Measurements from ENCODE around the gene LRFN4.

LRFN4 gene

GRCh38 chr11:66906061-66906733 lies 49.3 kb downstream of the LRFN4 start:
- Histone ChIP-seq H3K9ac (no peak overlapping the region), H3K9me3 (ENCODE audit: control insufficient read depth, low read length) (no peaks in the 10 kb centered on the region), H3K79me2 (peaks cover 15% of the 10 kb centered on the region), H3K36me3 (ENCODE audit: control insufficient read depth, insufficient read depth, low read length) (no peaks in the 10 kb centered on the region), H2AFZ (no peak overlapping the region), H3K4me1 (peaks cover 8% of the 10 kb centered on the region), H3K4me3 (ENCODE audit: low read depth, low read length) (no peak overlapping the region), H3K4me2 (ENCODE audit: low read length) (no peak overlapping the region), H3K27ac (no peak overlapping the region), H3K27me3 (ENCODE audit: control insufficient read depth, insufficient read depth, low read length) (no peaks in the 10 kb centered on the region)
- no peak for TF ChIP-seq CTCF (IDR thresholded peaks at IDR 0.05)

- peaks cover 8% of the 10 kb centered on the region for H3K4me1 ChIP-seq
- H3K9me3 ChIP-seq (ENCODE audit: control insufficient read depth, low read length) = no peaks in the 10 kb centered on the region
- no peaks in the 10 kb centered on the region for H3K27me3 ChIP-seq (ENCODE audit: control insufficient read depth, insufficient read depth, low read length)
- no peak for TF ChIP-seq CTCF (IDR thresholded peaks at IDR 0.05)
- H3K79me2 ChIP-seq = peaks cover 15% of the 10 kb centered on the region
- H2AFZ ChIP-seq = no peak overlapping the region
- H3K4me2 ChIP-seq (ENCODE audit: low read length) = no peak overlapping the region
- H3K36me3 ChIP-seq (ENCODE audit: control insufficient read depth, insufficient read depth, low read length) = no peaks in the 10 kb centered on the region
- no peak overlapping the region for H3K27ac ChIP-seq
- no peak overlapping the region for H3K4me3 ChIP-seq (ENCODE audit: low read depth, low read length)
- no peak overlapping the region for H3K9ac ChIP-seq
Observed at GRCh38 chr11:66907751-66908630, 51.1 kb downstream of the LRFN4 start.

GRCh38 chr11:66909181-66909580 lies 52.3 kb downstream of the LRFN4 start:
- no peak overlapping the region for H3K4me2 ChIP-seq (ENCODE audit: low read length)
- TF ChIP-seq CTCF (IDR thresholded peaks at IDR 0.05) = no peak
- no peaks in the 10 kb centered on the region for H3K36me3 ChIP-seq (ENCODE audit: control insufficient read depth, insufficient read depth, low read length)
- no peaks in the 10 kb centered on the region for H3K27me3 ChIP-seq (ENCODE audit: control insufficient read depth, insufficient read depth, low read length)
- H3K79me2 ChIP-seq = peaks cover 15% of the 10 kb centered on the region
- H3K9me3 ChIP-seq (ENCODE audit: control insufficient read depth, low read length) = no peaks in the 10 kb centered on the region
- H3K9ac ChIP-seq = no peak overlapping the region
- no peak overlapping the region for H3K4me3 ChIP-seq (ENCODE audit: low read depth, low read length)
- no peak overlapping the region for H3K27ac ChIP-seq
- no peak overlapping the region for H2AFZ ChIP-seq
- peaks cover 8% of the 10 kb centered on the region for H3K4me1 ChIP-seq

GRCh38 chr11:66910016-66910415 lies 53.2 kb downstream of the LRFN4 start:
- Histone ChIP-seq H2AFZ (no peak overlapping the region), H3K27me3 (ENCODE audit: control insufficient read depth, insufficient read depth, low read length) (no peaks in the 10 kb centered on the region), H3K79me2 (peaks cover 13% of the 10 kb centered on the region), H3K4me2 (ENCODE audit: low read length) (no peak overlapping the region), H3K4me1 (peaks cover 6% of the 10 kb centered on the region), H3K9me3 (ENCODE audit: control insufficient read depth, low read length) (no peaks in the 10 kb centered on the region), H3K27ac (no peak overlapping the region), H3K4me3 (ENCODE audit: low read depth, low read length) (no peak overlapping the region), H3K36me3 (ENCODE audit: control insufficient read depth, insufficient read depth, low read length) (no peaks in the 10 kb centered on the region), H3K9ac (no peak overlapping the region)
- no peak for TF ChIP-seq CTCF (IDR thresholded peaks at IDR 0.05)
